Memory B cell (primary cell): ENCODE data around the gene BCR.
A peak's percentile ranks its signal among the peaks of the same experiment; 100 is the strongest.
"Not testable (repeated sequence)": the region's sequence is repeated elsewhere in the genome, so short reads cannot be mapped to it uniquely, and the experiment has no call there.

ENCODE experiments used
- ATAC-seq: fragments of 150-1000 bp; cut with Tn5 transposase; 2 replicates; pipeline ENCODE4 v1.10.0; 2021; ENCODE audit warnings: low read depth, mild to moderate bottlenecking, moderate library complexity
- DNase-seq, 2 donors: peaks; one replicate each; pipeline ENCODE4 v3.0.0; 2022; ENCODE audit warnings: low spot score in 2 of 2
- H3K27ac Mint-ChIP-seq: one replicate; pipeline ENCODE4 v1.8.0; 2022; ENCODE audit warnings: mild to moderate bottlenecking, moderate library complexity, mixed read lengths
- H3K27me3 Mint-ChIP-seq: one replicate; pipeline ENCODE4 v1.8.0; 2022; ENCODE audit warnings: mixed read lengths
- H3K36me3 Mint-ChIP-seq: one replicate; pipeline ENCODE4 v1.8.0; 2022; ENCODE audit warnings: mild to moderate bottlenecking, mixed read lengths
- H3K4me1 Mint-ChIP-seq: one replicate; pipeline ENCODE4 v1.8.0; 2022; ENCODE audit warnings: mixed read lengths
- H3K4me3 Mint-ChIP-seq: one replicate; pipeline ENCODE4 v1.8.0; 2022; ENCODE audit warnings: mild to moderate bottlenecking, moderate library complexity, mixed read lengths
- H3K9me3 Mint-ChIP-seq: one replicate; pipeline ENCODE4 v1.8.0; 2022; ENCODE audit warnings: mixed read lengths

Gene BCR

DNA sequence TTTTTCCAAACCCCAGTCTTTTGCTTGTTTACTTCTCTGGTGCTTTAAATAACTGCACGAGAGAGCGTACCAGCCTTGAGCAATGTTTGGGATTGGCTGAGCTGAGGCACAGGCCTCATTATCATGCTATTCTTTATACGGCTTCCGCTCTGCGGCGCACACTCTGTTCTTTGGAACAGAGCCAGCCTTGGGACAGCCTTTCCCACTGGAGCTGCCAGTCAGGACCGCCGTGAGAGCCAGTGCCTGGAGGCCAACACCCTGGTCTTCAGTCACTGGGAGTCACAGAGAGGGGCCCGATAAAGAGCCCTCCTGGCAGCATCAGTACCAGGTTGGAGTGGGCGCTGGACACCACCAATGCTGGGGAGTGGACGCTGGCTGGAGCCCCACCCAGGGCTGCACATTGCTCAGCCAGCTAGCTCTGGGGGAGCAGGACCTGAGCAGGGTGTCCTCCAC is 125.6 kb downstream of the BCR start:
- H3K4me3 Mint-ChIP-seq, result no peak overlapping the region
- DNase-seq (no peak), ATAC-seq (no peak)
- H3K36me3 Mint-ChIP-seq, result peaks cover 13% of the 10 kb centered on the region
- no peaks in the 10 kb centered on the region for H3K27me3 Mint-ChIP-seq
- no peaks in the 10 kb centered on the region for H3K9me3 Mint-ChIP-seq
- no peaks in the 10 kb centered on the region for H3K4me1 Mint-ChIP-seq
- no peak overlapping the region for H3K27ac Mint-ChIP-seq

DNA sequence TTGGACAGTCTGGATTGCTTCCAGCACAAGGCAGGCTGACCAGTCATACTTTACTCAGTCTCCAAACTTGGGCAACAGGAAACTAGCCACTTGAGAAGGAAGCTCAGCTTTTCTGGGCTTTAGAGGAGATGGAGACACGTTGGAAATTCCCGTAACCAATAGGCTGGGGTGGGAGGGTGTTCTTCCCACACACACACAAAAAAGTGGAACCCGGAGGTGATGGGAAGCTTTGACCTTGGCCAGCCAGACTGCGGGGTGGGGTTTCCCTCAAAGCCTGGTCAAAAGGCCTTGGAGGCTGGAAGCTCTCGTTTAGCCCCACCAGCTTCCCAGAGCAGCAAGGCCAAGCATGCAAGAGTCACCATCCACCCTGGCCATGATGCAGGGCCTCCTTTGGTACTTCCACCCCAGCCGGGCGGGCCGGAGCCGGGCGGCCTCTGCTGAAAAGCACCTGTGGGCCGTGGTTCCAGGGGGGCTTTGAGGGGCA is 126.2 kb downstream of the BCR start:
- no peak for ATAC-seq
- Mint-ChIP-seq H3K27ac (no peak overlapping the region), H3K27me3 (no peaks in the 10 kb centered on the region), H3K4me3 (no peak overlapping the region), H3K4me1 (no peaks in the 10 kb centered on the region), H3K9me3 (no peaks in the 10 kb centered on the region), H3K36me3 (peaks cover 11% of the 10 kb centered on the region)
- no peak for DNase-seq

DNA sequence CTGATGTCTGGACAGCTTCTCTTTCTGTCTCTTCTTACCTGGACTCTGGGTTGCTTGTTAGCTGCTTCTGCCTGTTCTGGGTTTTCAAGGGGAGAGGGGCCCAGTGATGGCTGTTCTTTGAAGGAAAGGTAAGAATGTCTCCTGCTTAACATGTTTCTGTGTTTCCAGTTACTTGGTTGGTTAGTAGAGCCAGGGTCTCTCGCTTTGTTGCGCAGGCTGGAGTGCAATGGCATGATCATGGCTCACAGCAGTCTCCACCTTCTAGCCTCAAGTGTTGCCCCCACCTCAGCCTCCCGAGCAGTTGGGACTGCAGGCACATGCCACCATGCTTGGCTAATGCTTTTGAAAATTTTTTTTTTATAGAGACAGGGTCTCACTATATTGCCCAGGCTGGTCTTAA is 126.6 kb downstream of the BCR start:
- no peaks in the 10 kb centered on the region for H3K27me3 Mint-ChIP-seq
- no peaks in the 10 kb centered on the region for H3K9me3 Mint-ChIP-seq
- no peak for ATAC-seq
- no peak overlapping the region for H3K4me3 Mint-ChIP-seq
- H3K4me1 Mint-ChIP-seq, result no peaks in the 10 kb centered on the region
- no peak for DNase-seq
- H3K36me3 Mint-ChIP-seq, result peaks cover 9% of the 10 kb centered on the region
- H3K27ac Mint-ChIP-seq, result no peak overlapping the region

DNA sequence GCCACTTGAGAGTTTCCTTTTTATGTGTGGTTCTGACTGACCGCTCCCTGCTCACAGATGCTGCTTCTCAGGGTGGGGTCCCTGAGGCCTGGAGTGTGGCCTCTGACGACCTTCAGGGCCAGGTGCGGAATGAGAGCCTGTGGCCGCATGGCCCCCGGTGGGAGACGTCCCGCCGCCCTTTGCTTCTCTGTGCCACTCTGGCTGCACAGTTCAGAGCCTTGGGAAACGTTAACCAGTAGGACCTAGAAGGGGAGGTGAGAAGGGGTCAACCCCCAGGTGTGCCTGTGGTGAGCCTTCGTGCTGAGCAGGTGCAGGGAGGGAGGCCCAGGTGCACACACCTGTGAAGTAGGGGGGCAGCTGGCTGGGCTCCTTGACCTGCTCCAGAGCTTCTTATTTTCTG is 127.2 kb downstream of the BCR start:
- H3K4me1 Mint-ChIP-seq, H3K9me3 Mint-ChIP-seq, H3K27ac Mint-ChIP-seq, ATAC-seq, H3K4me3 Mint-ChIP-seq, H3K27me3 Mint-ChIP-seq, H3K36me3 Mint-ChIP-seq, DNase-seq: not testable (repeated sequence)

DNA sequence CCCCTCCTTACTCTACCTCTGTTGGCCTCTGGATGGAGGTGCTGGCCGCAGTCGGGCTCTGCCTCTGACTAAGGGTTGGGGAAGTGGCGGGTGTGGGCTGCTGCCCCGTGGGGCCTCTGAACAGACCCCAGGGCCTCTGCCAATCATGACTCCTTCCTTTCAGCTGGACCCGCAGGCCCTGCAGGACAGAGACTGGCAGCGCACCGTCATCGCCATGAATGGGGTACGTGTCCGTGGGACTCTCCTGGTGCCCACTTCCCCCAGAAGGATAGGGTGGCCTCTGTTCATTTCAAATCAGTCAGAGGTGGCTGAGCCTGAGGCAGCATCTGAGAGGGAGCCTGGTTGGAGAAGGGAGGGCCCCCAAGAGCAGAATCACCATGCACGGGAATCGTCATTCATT is 129.0 kb downstream of the BCR start:
- H3K36me3 Mint-ChIP-seq, DNase-seq, ATAC-seq, H3K27me3 Mint-ChIP-seq, H3K4me3 Mint-ChIP-seq, H3K27ac Mint-ChIP-seq, H3K9me3 Mint-ChIP-seq, H3K4me1 Mint-ChIP-seq: not testable (repeated sequence)

DNA sequence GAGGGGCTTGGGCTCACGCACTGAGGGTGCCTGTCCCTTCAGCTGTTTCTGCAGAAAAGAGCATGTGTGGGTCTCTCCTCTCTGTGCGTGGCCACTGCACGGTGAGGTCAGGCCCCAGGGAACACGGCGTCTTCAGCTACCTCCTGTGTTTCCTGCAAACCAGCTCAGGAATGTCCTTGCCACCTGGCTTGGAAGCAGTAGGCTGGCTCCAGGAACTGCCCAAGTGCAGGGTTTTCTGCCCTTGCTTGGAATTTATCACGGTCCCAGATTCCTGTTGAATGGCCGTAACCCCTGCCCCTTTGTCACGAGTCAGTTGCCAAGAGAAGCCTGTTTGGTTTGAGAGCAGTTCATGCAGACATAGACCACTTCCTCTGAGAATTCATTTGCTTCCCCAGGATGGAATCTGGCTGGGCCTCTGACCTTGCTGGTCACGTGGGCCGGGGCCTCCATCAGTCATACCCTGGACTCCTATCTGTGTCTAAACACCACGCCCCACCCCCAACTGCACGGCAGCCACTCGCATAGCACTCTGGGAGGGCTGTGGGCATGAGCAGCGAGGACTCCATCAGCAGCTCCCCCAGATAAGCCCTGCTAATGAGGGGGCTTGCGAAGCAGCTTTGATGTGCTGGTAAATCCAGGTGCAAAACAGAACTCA is 130.3 kb downstream of the BCR start:
- not testable (repeated sequence) for H3K27me3 Mint-ChIP-seq, H3K4me3 Mint-ChIP-seq, DNase-seq, H3K4me1 Mint-ChIP-seq, H3K9me3 Mint-ChIP-seq, H3K36me3 Mint-ChIP-seq, ATAC-seq, H3K27ac Mint-ChIP-seq

DNA sequence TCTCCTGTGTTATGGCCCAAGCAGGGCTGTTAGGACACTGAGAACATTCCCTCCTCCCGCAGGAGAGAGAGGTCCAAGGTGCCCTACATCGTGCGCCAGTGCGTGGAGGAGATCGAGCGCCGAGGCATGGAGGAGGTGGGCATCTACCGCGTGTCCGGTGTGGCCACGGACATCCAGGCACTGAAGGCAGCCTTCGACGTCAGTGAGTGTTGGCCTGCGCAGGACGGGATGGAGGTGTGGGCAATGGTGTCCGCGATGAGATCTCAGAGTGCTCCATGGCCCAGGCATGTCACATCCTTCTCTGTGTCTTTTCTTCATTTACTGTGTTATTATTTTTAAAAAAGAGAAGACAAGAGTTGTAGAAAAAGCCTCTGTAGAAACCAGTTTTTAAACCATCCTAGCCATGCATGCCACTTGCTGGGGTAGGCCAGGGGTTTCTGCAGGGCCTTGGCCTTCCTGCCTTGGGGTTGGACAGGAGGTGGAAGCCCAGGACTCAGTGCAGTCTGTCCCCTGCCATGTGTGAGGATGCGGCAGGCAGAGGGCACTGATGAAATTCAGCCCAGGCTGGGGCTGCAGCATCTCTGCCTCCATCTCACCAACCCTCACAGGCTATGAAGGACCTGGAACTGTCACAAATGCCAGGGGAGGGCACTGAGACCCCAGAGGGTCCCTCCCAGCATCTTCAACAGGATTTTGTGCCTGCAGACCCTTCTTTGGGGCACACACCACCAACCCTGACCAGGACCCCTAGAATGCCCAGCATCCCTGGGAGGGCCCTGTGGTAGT is 131.5 kb downstream of the BCR start:
- not testable (repeated sequence) for DNase-seq, H3K27me3 Mint-ChIP-seq, ATAC-seq, H3K4me1 Mint-ChIP-seq, H3K9me3 Mint-ChIP-seq, H3K27ac Mint-ChIP-seq, H3K4me3 Mint-ChIP-seq, H3K36me3 Mint-ChIP-seq

DNA sequence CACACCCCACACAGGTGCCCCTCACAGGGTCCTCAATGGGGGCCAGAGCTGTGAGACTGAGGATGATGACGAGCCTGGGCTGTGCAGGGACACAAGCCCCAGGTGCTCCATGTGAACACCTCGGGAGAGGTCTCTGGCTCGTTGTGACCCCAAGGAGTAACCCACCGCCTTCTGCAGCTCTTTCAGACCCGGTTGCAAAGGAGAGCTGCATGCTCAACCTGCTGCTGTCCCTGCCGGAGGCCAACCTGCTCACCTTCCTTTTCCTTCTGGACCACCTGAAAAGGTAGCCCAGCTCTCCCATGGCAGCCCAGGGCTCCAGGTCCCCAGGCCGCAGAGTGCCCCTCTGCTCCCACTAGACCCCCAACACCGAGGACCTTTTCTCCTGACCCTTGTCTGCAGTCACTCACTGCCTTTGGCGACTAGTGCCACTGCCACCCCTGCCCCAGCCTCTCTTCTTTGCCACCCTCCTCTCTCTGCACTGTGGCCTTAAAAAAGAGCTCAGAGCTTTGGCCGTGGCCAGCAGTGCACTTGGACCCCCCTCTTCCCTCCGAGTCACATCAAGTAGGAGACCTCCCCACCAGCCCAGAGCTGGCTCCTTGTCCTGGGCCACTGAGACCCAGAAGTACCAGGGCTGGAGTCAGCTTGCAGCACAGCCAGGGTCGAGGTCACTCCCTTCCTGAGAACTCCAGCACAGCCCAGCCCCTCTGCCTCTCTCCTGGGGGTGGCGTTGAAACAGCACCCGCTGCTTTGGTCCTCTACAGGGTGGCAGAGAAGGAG is 133.7 kb downstream of the BCR start:
- no peak for DNase-seq
- Mint-ChIP-seq H3K4me1 (no peaks in the 10 kb centered on the region), H3K9me3 (no peaks in the 10 kb centered on the region), H3K36me3 (peaks cover 8% of the 10 kb centered on the region), H3K4me3 (no peak overlapping the region), H3K27me3 (no peaks in the 10 kb centered on the region), H3K27ac (no peak overlapping the region)
- no peak for ATAC-seq

DNA sequence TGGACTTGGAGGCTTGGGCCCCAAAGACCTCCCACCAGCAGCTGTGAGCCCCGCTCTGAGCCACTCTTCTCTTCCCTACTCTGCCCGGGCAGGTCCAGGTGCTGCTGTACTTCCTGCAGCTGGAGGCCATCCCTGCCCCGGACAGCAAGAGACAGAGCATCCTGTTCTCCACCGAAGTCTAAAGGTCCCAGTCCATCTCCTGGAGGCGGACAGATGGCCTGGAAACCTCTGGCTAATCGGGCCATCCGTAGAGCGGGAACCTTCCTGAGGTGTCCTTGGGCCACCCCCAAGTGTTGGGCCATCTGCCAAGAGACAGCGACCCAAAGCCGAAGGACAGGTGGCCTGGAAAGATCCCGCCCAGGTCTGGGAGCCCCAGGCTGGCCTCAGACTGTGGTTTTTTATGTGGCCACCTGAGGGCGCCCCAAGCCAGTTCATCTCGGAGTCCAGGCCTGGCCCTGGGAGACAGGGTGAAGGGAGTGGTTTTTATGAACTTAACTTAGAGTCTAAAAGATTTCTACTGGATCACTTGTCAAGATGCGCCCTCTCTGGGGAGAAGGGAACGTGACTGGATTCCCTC is 135.1 kb downstream of the BCR start:
- ATAC-seq (no peak), DNase-seq (peak; percentile 39 to 73)
- H3K27ac Mint-ChIP-seq, result no peak overlapping the region
- H3K4me1 Mint-ChIP-seq, result no peaks in the 10 kb centered on the region
- no peaks in the 10 kb centered on the region for H3K9me3 Mint-ChIP-seq
- H3K4me3 Mint-ChIP-seq, result no peak overlapping the region
- no peaks in the 10 kb centered on the region for H3K27me3 Mint-ChIP-seq
- H3K36me3 Mint-ChIP-seq, result peaks cover 8% of the 10 kb centered on the region

DNA sequence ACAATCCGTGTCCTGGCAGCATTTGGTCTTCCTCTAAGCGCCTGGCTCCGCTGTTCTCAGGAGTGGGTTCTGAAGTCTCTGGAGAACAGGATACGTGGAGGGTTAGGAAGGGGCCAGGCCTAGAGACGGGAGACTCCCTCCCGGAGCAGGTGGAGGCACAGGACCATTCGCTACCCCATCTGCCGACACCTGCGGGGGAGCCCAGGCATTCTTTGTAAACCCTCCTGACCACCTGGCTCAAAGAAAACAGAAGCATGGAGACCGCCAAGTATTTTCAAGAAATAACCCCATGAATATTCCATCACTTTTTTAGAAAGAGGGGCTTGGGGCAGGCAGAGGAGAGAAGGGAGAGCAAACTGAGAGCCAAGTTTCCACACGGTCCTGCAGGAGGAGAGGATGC is 136.3 kb downstream of the BCR start:
- not testable (repeated sequence) for H3K27me3 Mint-ChIP-seq, ATAC-seq, H3K4me1 Mint-ChIP-seq, H3K4me3 Mint-ChIP-seq, H3K27ac Mint-ChIP-seq, H3K9me3 Mint-ChIP-seq, DNase-seq, H3K36me3 Mint-ChIP-seq

DNA sequence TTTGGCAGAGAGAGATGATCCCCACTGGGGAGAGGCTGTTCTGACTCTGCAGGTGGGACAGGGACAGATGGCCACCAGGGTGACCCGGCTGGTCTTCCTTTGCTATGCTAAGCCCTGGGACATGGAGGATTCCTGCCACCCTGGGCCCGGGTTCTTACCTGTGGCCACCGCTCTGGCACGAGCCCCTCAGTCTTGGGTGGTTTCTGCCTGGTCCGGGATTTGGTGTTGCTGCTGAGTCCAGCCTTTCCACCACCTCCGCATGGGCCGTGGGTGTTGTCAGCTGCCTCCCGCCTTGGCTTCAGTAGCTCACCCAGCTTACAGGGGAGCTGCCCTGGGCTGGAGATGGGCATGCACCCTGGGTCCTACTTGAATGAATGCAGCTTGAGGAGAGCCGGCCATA is 138.0 kb downstream of the BCR start:
- not testable (repeated sequence) for H3K4me1 Mint-ChIP-seq, DNase-seq, H3K9me3 Mint-ChIP-seq, H3K4me3 Mint-ChIP-seq, H3K36me3 Mint-ChIP-seq, H3K27me3 Mint-ChIP-seq, H3K27ac Mint-ChIP-seq, ATAC-seq

DNA sequence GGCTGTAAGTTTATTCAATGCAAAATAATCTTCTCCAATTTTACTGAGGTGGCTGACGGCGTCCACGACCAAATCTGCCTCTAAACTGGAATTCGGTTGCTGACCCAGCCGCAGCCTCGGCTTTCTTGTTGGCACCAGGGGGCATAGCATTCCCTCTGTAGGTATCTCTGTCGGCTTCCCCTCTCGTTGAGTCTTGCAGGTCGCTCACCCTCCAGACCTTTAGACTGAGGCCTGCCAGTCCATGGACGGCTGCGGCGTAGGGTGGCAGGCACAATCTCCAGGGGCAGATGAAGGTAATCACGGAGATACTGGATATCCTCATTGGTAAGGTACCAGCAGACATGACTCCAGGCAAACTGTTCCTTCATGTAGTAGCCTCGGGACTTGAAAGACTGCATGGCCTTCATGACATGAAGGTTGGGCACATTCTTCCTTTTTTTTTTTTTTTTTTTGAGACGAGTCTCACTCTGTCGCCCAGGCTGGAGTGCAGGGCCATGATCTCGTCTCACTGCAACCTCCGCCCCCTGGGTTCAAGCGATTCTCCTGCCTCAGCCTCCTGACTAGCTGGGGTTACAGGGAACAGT is 142.3 kb downstream of the BCR start:
- H3K4me3 Mint-ChIP-seq, ATAC-seq, H3K36me3 Mint-ChIP-seq, H3K27me3 Mint-ChIP-seq, H3K9me3 Mint-ChIP-seq, DNase-seq, H3K4me1 Mint-ChIP-seq, H3K27ac Mint-ChIP-seq: not testable (repeated sequence)

DNA sequence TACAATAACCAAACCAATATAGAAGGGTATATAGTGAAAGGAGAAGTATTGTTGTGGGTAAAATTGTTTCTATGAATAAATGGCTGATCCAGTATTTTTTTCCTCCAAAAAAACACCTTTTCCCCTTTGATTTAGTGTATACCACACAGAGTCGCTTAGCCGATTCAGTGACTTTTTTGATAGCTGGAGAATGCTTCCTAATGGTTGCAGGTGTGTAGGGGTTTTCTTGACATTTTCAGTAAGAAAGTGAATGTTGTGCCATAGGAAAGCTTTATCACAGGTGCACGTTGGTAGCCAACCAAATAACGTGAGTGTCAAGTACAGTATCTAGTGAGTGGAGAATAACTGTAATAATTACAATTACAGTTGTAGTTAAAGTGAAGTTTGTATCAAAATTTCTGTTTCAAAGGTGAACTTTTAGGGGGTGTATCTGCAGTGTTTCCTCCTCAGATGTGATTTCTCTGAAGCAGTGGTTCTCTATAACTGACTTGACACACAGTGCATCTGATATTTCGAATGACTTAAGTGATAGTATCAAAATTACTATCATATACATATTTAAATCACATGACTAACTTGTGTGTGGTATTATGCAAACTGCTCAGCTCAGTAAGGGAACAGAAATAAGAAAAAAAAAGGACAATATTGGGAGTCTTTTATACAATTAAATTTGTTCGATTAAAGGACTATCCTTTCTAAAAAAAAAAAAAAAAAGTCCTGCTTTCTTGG is 143.8 kb downstream of the BCR start:
- not testable (repeated sequence) for H3K9me3 Mint-ChIP-seq, H3K4me3 Mint-ChIP-seq, H3K4me1 Mint-ChIP-seq, H3K27ac Mint-ChIP-seq, H3K36me3 Mint-ChIP-seq, DNase-seq, H3K27me3 Mint-ChIP-seq, ATAC-seq
